ENCODE measurements around the gene SLMAP.

GRCh38 chr3:57784089-57784735 lies 28.1 kb downstream of the SLMAP start:
- TF ChIP-seq CTCF (IDR thresholded peaks at IDR 0.05 in 4 of 5, conservative IDR thresholded peaks at IDR 0.05 in 1 of 5) (no peak), POLR2A (IDR thresholded peaks at IDR 0.05) (no peak)
